HepG2 (cell line): ENCODE results near the gene C14orf93. TPM values are rescaled to one million over a fixed set of nuclear protein-coding genes. Genes with fewer than 3 reads are reported as not detected.
A peak's percentile ranks its signal among the peaks of the same experiment; 100 is the strongest.

ENCODE experiments used
- CEBPG ChIP-seq: IDR thresholded peaks from 2 replicates; pipeline ENCODE4 v1.6.1; 2016
- HOXA5 ChIP-seq: sonication (generic); formaldehyde crosslinking; IDR thresholded peaks from 2 replicates; pipeline ENCODE4 v1.4.0; 2020; ENCODE audit warnings: missing genetic modification reagents
- KMT2B ChIP-seq: IDR thresholded peaks from 2 replicates; pipeline ENCODE4 v1.6.1; 2016; ENCODE audit warnings: missing genetic modification reagents, missing compliant biosample characterization
- MIER3 ChIP-seq: IDR thresholded peaks from 2 replicates; pipeline ENCODE4 v1.6.1; 2016; ENCODE audit warnings: missing compliant biosample characterization, borderline replicate concordance
- NAIF1 ChIP-seq: sonication (generic); formaldehyde crosslinking; IDR thresholded peaks from 2 replicates; pipeline ENCODE4 v1.5.0; 2020; ENCODE audit warnings: mild to moderate bottlenecking, missing genetic modification reagents, borderline replicate concordance
- NFE2 ChIP-seq: sonication (generic); formaldehyde crosslinking; IDR thresholded peaks from 2 replicates; pipeline ENCODE4 v1.4.0; 2020; ENCODE audit warnings: missing genetic modification reagents
- PHF21A ChIP-seq: sonication (generic); formaldehyde crosslinking; IDR thresholded peaks from 2 replicates; pipeline ENCODE4 v1.5.0; 2020; ENCODE audit warnings: mild to moderate bottlenecking, missing genetic modification reagents
- RORA ChIP-seq: sonication (generic); formaldehyde crosslinking; IDR thresholded peaks from 2 replicates; pipeline ENCODE4 v1.5.0; 2020; ENCODE audit warnings: mild to moderate bottlenecking, missing genetic modification reagents, moderate library complexity
- SIX1 ChIP-seq: sonication (generic); formaldehyde crosslinking; IDR thresholded peaks from 2 replicates; pipeline ENCODE4 v1.4.0; 2020; ENCODE audit warnings: missing genetic modification reagents, borderline replicate concordance
- SOX5 ChIP-seq: IDR thresholded peaks from 2 replicates; pipeline ENCODE4 v1.6.1; 2016; ENCODE audit warnings: borderline replicate concordance
- TBX2 ChIP-seq: sonication (generic); formaldehyde crosslinking; IDR thresholded peaks from 2 replicates; pipeline ENCODE4 v1.5.0; 2020; ENCODE audit warnings: missing genetic modification reagents, mild to moderate bottlenecking, borderline replicate concordance
- TCF12 ChIP-seq, 2 experiments: fragments of 450-650 bp in 1 of 2; sonication (generic) in 1 of 2; formaldehyde crosslinking in 1 of 2; IDR thresholded peaks; 2 replicates each; pipeline versions ENCODE4 v1.6.1 to v1.8.0; 2017 to 2022; ENCODE audit warnings: antibody characterized with exemption in 1 of 2, mild to moderate bottlenecking in 1 of 2, missing genetic modification reagents in 1 of 2, moderate library complexity in 1 of 2
- ZBTB3 ChIP-seq: sonication (generic); formaldehyde crosslinking; IDR thresholded peaks from 2 replicates; pipeline ENCODE4 v1.4.0; 2020; ENCODE audit warnings: low read depth, mild to moderate bottlenecking, moderate library complexity, missing genetic modification reagents, borderline replicate concordance
- ZNF432 ChIP-seq: sonication (generic); formaldehyde crosslinking; IDR thresholded peaks from 2 replicates; pipeline ENCODE4 v1.5.0; 2020; ENCODE audit warnings: missing genetic modification reagents, mild to moderate bottlenecking, borderline replicate concordance
- ZNF589 ChIP-seq: sonication (generic); formaldehyde crosslinking; conservative IDR thresholded peaks from 2 replicates; pipeline ENCODE4 v1.8.0; 2022; ENCODE audit warnings: mild to moderate bottlenecking, moderate library complexity, missing genetic modification reagents
- ZNF75D ChIP-seq: sonication (generic); formaldehyde crosslinking; IDR thresholded peaks from 2 replicates; pipeline ENCODE4 v1.8.1; 2023; ENCODE audit warnings: missing genetic modification reagents, mild to moderate bottlenecking, borderline replicate concordance
- ZNF83 ChIP-seq: sonication (generic); formaldehyde crosslinking; IDR thresholded peaks from 2 replicates; pipeline ENCODE4 v1.4.0; 2020; ENCODE audit warnings: missing genetic modification reagents, mild to moderate bottlenecking, borderline replicate concordance
- ZSCAN22 ChIP-seq: sonication (generic); formaldehyde crosslinking; IDR thresholded peaks from 2 replicates; pipeline ENCODE4 v1.4.0; 2020; ENCODE audit warnings: mild to moderate bottlenecking, missing genetic modification reagents
- polyA plus RNA-seq, 8 experiments: library from polyadenylated mRNA; depleted of rRNA in 3 of 8; stranded (reverse) in 7 of 8; unstranded in 1 of 8; fragments of >200 nt; fragmentation: Illumina TruSeq in 4 of 8; extraction: Trizol in 4 of 8; gene quantifications; 2 replicates each; pipeline versions ENCODE4 v1.2.1 to v1.2.3, GENCODE V29; 2011 to 2016; ENCODE audit warnings: low read depth in 4 of 8, missing spikeins in 1 of 8, mixed read lengths in 1 of 8; ENCODE audit not compliant: insufficient read depth in 1 of 8
- total RNA-seq, 5 experiments: library from RNA; depleted of rRNA; stranded (reverse); fragments of >200 nt; fragmentation: Illumina TruSeq; extraction: Trizol; gene quantifications; 2 replicates each; pipeline ENCODE4 v1.2.3, GENCODE V29; 2016; ENCODE audit warnings: low read depth in 1 of 5
- TF ChIP-seq, protein P1 (sequence below): sonication (generic); formaldehyde crosslinking; conservative IDR thresholded peaks from 2 replicates; pipeline ENCODE4 v1.8.0; 2022; ENCODE audit warnings: missing genetic modification reagents
- TF ChIP-seq, protein P2 (sequence below): sonication (generic); formaldehyde crosslinking; IDR thresholded peaks from 2 replicates; pipeline ENCODE4 v1.8.0; 2022; ENCODE audit warnings: mild to moderate bottlenecking, missing genetic modification reagents
- TF ChIP-seq, protein P3 (sequence below): IDR thresholded peaks from 2 replicates; pipeline ENCODE4 v1.6.1; 2016; ENCODE audit warnings: low read depth, borderline replicate concordance
- TF ChIP-seq, protein P4 (sequence below), 2 experiments: fragments of 450-650 bp in 1 of 2; sonication (generic) in 1 of 2; formaldehyde crosslinking; IDR thresholded peaks; 2 replicates each; pipeline versions ENCODE4 v1.5.0 to v1.8.0; 2020 to 2022; ENCODE audit warnings: mild to moderate bottlenecking in 1 of 2, missing genetic modification reagents in 1 of 2
- TF ChIP-seq, protein P5 (sequence below): sonication (generic); formaldehyde crosslinking; IDR thresholded peaks from 2 replicates; pipeline ENCODE4 v1.8.1; 2023; ENCODE audit warnings: mild to moderate bottlenecking, missing genetic modification reagents, borderline replicate concordance

C14orf93 gene
- total and polyA plus RNA-seq, 2 of the 13 experiments (the other 11 are each of a cell fraction or from before 2014, with no cell fraction given), result 11.4 to 22.5 TPM

DNA sequence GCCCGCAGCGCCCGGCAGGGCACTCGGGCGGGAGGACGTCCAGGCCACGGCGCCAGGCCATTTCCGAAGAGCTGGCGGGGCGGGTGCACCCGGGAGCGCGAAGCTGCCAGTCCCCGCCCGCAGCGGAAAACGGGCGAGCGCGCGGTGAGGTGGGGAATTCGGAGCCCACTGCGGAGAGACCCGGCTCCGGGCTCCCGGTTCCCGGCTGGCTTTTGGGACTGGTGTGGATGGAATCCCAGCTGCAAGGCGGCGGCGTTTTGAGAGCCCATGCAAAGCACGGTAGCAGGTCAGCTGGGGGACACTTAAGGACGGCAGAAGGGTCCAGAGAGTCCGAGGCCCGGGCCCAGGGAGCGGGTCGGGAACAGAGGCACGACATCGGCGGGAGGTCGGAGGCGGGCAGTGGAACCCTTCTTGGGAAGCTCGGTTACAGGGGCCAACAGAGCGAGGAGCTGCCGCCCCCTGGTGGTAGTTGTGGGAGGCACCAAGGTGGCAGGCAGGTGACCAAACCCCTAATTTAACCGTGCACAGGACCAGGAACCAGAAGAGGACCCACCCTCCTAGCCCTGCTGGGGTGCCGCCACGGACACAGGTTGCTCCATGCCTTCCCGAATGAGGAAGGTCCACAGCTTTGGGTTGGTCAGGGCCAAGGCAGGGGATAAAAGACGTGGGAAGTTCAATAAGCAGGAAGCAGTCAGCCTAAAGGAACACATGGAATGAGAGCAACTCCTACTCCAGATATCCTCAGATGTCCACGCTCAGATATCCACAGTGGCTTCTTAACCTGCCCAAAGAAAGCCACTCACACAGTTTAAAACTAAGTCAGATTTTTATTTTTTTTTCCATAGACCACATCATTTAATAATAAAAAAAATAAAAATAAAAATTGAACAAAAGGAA lies 48.1 kb upstream of the C14orf93 start (continued):
- peak; percentile 94; the same call in 1 of the 2 replicates for TF ChIP-seq ZNF83 (CRISPR knock-in tag)
- TF ChIP-seq, protein P1, sequence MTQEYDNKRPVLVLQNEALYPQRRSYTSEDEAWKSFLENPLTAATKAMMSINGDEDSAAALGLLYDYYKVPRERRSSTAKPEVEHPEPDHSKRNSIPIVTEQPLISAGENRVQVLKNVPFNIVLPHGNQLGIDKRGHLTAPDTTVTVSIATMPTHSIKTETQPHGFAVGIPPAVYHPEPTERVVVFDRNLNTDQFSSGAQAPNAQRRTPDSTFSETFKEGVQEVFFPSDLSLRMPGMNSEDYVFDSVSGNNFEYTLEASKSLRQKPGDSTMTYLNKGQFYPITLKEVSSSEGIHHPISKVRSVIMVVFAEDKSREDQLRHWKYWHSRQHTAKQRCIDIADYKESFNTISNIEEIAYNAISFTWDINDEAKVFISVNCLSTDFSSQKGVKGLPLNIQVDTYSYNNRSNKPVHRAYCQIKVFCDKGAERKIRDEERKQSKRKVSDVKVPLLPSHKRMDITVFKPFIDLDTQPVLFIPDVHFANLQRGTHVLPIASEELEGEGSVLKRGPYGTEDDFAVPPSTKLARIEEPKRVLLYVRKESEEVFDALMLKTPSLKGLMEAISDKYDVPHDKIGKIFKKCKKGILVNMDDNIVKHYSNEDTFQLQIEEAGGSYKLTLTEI (CRISPR knock-in tag), result no peak
- TF ChIP-seq KMT2B (CRISPR knock-in tag), result peak; percentile 66
- TF ChIP-seq ZNF75D (CRISPR knock-in tag), result no peak
- 0 out of 2 replicates have a peak, but pooled peaks have one; percentile 12 for TF ChIP-seq ZBTB3 (CRISPR knock-in tag)
- TF ChIP-seq ZSCAN22 (CRISPR knock-in tag), result no peak; the same call in 1 of the 2 replicates
- no peak for TF ChIP-seq RORA (CRISPR knock-in tag)
- TF ChIP-seq, protein P2, sequence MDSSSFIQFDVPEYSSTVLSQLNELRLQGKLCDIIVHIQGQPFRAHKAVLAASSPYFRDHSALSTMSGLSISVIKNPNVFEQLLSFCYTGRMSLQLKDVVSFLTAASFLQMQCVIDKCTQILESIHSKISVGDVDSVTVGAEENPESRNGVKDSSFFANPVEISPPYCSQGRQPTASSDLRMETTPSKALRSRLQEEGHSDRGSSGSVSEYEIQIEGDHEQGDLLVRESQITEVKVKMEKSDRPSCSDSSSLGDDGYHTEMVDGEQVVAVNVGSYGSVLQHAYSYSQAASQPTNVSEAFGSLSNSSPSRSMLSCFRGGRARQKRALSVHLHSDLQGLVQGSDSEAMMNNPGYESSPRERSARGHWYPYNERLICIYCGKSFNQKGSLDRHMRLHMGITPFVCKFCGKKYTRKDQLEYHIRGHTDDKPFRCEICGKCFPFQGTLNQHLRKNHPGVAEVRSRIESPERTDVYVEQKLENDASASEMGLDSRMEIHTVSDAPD (CRISPR knock-in tag), result no peak
- peak; percentile 82 for TF ChIP-seq MIER3 (CRISPR knock-in tag)
- peak; percentile 70; the same call in 1 of the 2 replicates for TF ChIP-seq TBX2 (CRISPR knock-in tag)
- TF ChIP-seq, protein P3, sequence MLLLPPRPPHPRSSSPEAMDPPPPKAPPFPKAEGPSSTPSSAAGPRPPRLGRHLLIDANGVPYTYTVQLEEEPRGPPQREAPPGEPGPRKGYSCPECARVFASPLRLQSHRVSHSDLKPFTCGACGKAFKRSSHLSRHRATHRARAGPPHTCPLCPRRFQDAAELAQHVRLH (CRISPR knock-in tag), result peak; percentile 91
- TF ChIP-seq PHF21A, result peak; percentile 15; the same call in 1 of the 2 replicates
- no peak; the same call in 1 of the 2 replicates for TF ChIP-seq SIX1 (CRISPR knock-in tag)
- TF ChIP-seq, protein P4, sequence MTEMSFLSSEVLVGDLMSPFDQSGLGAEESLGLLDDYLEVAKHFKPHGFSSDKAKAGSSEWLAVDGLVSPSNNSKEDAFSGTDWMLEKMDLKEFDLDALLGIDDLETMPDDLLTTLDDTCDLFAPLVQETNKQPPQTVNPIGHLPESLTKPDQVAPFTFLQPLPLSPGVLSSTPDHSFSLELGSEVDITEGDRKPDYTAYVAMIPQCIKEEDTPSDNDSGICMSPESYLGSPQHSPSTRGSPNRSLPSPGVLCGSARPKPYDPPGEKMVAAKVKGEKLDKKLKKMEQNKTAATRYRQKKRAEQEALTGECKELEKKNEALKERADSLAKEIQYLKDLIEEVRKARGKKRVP (CRISPR knock-in tag; IDR thresholded peaks at IDR 0.05), result peak in 1 of 2 experiments; percentile 73; a peak in 2 of 4 replicates
- TF ChIP-seq HOXA5 (CRISPR knock-in tag), result peak; percentile 89; the same call in 1 of the 2 replicates
- TF ChIP-seq SOX5 (CRISPR knock-in tag), result peak; percentile 54; the same call in 1 of the 2 replicates
- TF ChIP-seq NFE2, result no peak
- TF ChIP-seq, protein P5, sequence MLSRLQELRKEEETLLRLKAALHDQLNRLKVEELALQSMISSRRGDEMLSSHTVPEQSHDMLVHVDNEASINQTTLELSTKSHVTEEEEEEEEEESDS (CRISPR knock-in tag), result peak; percentile 65
- no peak for TF ChIP-seq ZNF432 (CRISPR knock-in tag)
- TF ChIP-seq ZNF589 (CRISPR knock-in tag), result peak; percentile 83; the same call in 1 of the 2 replicates
- peak; percentile 43; the same call in 1 of the 2 replicates for TF ChIP-seq CEBPG (CRISPR knock-in tag)
- no peak for TF ChIP-seq TCF12 (IDR thresholded peaks at IDR 0.05)
- TF ChIP-seq TCF12 (CRISPR knock-in tag; IDR thresholded peaks at IDR 0.05), result peak; percentile 53; the same call in 1 of the 2 replicates
- TF ChIP-seq NAIF1 (CRISPR knock-in tag), result peak; percentile 73
